Transverse colon (tissue), 4 donors: Measurements from ENCODE around the gene GMPR2. TPM values are rescaled to one million over a fixed set of nuclear protein-coding genes. Genes with fewer than 3 reads are reported as not detected.
"Not testable (repeated sequence)": the region's sequence is repeated elsewhere in the genome, so short reads cannot be mapped to it uniquely, and the experiment has no call there.

Experiments
- DNase-seq: peaks from one replicate; pipeline ENCODE4 v3.0.0-alpha.2; 2019
- H3K27ac ChIP-seq, 4 donors: fragments of 200-600 bp; sonication (generic); 2 replicates each; pipeline ENCODE4 v1.5.1; 2016 to 2018; ENCODE audit warnings: inconsistent platforms in 4 of 4
- H3K27me3 ChIP-seq: fragments of 200-600 bp; sonication (generic); 2 replicates; pipeline ENCODE4 v1.5.1; 2017; ENCODE audit warnings: inconsistent platforms
- H3K36me3 ChIP-seq, 4 donors: fragments of 200-600 bp; sonication (generic); 2 replicates each; pipeline ENCODE4 v1.5.1; 2017 to 2019; ENCODE audit warnings: inconsistent platforms in 4 of 4
- H3K4me1 ChIP-seq, 4 donors: fragments of 200-600 bp; sonication (generic); 2 replicates each; pipeline ENCODE4 v1.5.1; 2017 to 2020; ENCODE audit warnings: inconsistent platforms in 4 of 4
- H3K4me3 ChIP-seq, 4 donors: fragments of 200-600 bp; sonication (generic); 1 replicate in 1 of 4; 2 replicates in 3 of 4; pipeline versions ENCODE4 v1.5.1 to v1.6.1; 2017 to 2019; ENCODE audit warnings: inconsistent platforms in 4 of 4
- H3K9me3 ChIP-seq, 2 donors: fragments of 200-600 bp; sonication (generic); 2 replicates each; pipeline ENCODE4 v1.5.1; 2017 to 2019; ENCODE audit warnings: inconsistent platforms in 2 of 2
- EP300 ChIP-seq: sonication (generic); formaldehyde crosslinking; IDR thresholded peaks from one replicate; pipeline ENCODE4 v1.6.1; 2017; ENCODE audit warnings: antibody characterized with exemption, low read depth
- POLR2A ChIP-seq: fragments of 450-650 bp; IDR thresholded peaks from one replicate; pipeline ENCODE4 v1.6.1; 2016; ENCODE audit warnings: antibody characterized with exemption, mild to moderate bottlenecking, moderate library complexity
- POLR2AphosphoS5 ChIP-seq, 3 donors: sonication (generic); formaldehyde crosslinking; IDR thresholded peaks; one replicate each; pipeline ENCODE4 v1.6.1; 2016; ENCODE audit warnings: antibody characterized with exemption in 3 of 3
- WGBS, 2 donors: methylation state at CpG; one replicate each; pipeline ENCODE4 v1.1.5; 2018; ENCODE audit warnings: low coverage in 1 of 2; 5-methylcytosine and 5-hydroxymethylcytosine counted together
- in situ Hi-C, 4 donors: fragments of 200-750 bp; cut with MboI; loops; one replicate each; pipeline versions ENCODE4 v1.15.0 to v1.15.1; 2017; ENCODE audit warnings: low sequenced_read_pairs in 3 of 4, low pct_ligation_motif_present in 1 of 4, low pct_unique_long_range_greater_than_20kb in 1 of 4
- intact Hi-C: fragments of 100-400 bp; cut with DNase I; formaldehyde crosslinking; loops from one replicate; pipeline ENCODE4 v1.15.1; 2023; ENCODE audit warnings: low total_unique reads
- total RNA-seq, 4 donors: library from RNA; depleted of rRNA; stranded (reverse); fragments of >200 nt; gene quantifications; one replicate each; pipeline ENCODE4 v1.1.0, GENCODE V29; 2016
- TF ChIP-seq, protein P1 (sequence below), 5 experiments: fragments of 200-600 bp in 3 of 5; fragments of 450-650 bp in 2 of 5; sonication (generic) in 3 of 5; IDR thresholded peaks; 1 replicate in 2 of 5; 2 replicates in 3 of 5; pipeline ENCODE4 v1.5.1; 2016 to 2017; ENCODE audit warnings: antibody characterized with exemption in 5 of 5, inconsistent platforms in 3 of 5, mild to moderate bottlenecking in 2 of 5, moderate library complexity in 1 of 5

Gene GMPR2
- total RNA-seq, 4 donors from 2014 or later: 4.2 to 72.5 (median 46.3) TPM

DNA sequence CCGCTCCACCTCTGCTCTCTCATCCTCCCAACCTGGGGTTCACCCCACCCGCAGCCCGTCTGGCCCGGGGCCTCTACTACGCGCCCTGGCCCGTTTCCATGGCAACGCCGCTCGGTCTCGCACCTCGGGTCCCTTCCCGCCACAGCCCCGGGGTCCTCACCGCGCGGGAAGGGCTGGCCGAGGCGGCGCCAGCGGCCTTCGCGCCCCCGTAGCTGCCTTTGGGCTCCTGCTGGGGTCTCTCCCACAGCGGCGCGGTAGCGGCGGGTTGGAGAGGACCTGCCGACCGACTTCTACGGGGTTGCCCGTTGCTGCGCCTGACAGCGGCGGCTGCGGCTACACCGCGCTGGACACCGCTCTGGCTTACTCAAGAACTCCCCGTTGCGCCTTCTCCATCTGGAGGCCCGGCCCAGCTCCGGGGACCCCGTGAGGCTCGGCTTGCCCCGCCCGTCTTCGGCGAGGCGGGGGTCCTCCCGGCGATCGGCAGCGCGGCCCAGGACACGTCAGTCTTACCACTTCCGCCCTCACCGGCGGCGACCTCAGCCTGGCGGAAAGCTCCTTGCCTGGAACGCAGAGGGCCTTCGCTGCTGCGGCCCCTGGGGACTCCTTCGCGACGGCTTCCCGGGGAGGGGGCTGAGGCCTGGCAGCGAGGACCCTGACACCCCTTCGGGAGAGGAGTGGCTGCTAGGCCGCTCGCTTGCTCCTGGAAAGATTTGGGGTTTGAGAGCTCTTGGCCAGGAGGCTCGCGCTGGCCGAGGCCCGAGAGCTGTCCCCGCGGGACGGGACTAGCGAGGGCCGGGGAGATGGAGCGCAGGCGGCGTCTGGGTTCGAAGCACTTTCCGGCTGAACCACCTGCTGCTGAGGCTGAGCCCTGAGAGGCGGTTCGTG is 37.3 kb upstream of the GMPR2 start, which contains the start of gene TM9SF1:
Gene TM9SF1 (minus strand): TSS at position 256 of the 885 bp plus-strand sequence. CDS start 422 bp downstream, outside the sequence.
- intact Hi-C loops: no loop called here
- 0 to 4% methylated on average over 12 to 34 of the region's 89 CpGs for WGBS, 2 donors
- H3K27ac ChIP-seq: peak within 1 kb of the TSS; percentile 96 to 98 (median 96)
- TF ChIP-seq POLR2AphosphoS5 (IDR thresholded peaks at IDR 0.05): peak; percentile 84 to 93 (median 93)
- no peak for TF ChIP-seq EP300
- TF ChIP-seq POLR2A: peak; percentile 83
- TF ChIP-seq, protein P1, sequence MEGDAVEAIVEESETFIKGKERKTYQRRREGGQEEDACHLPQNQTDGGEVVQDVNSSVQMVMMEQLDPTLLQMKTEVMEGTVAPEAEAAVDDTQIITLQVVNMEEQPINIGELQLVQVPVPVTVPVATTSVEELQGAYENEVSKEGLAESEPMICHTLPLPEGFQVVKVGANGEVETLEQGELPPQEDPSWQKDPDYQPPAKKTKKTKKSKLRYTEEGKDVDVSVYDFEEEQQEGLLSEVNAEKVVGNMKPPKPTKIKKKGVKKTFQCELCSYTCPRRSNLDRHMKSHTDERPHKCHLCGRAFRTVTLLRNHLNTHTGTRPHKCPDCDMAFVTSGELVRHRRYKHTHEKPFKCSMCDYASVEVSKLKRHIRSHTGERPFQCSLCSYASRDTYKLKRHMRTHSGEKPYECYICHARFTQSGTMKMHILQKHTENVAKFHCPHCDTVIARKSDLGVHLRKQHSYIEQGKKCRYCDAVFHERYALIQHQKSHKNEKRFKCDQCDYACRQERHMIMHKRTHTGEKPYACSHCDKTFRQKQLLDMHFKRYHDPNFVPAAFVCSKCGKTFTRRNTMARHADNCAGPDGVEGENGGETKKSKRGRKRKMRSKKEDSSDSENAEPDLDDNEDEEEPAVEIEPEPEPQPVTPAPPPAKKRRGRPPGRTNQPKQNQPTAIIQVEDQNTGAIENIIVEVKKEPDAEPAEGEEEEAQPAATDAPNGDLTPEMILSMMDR (IDR thresholded peaks at IDR 0.05): no peak
- H3K27me3 ChIP-seq: no peaks in the 10 kb centered on the region
- in situ Hi-C loops: no loop called here
- H3K9me3 ChIP-seq: no peaks in the 10 kb centered on the region
- H3K4me1 ChIP-seq: peaks cover 20 to 37% (median 25%) of the 10 kb centered on the region in 4 donors
- H3K36me3 ChIP-seq: no peaks in the 10 kb centered on the region
- peak; percentile 90 for DNase-seq
- peak within 1 kb of the TSS; percentile 72 to 98 (median 86) for H3K4me3 ChIP-seq

DNA sequence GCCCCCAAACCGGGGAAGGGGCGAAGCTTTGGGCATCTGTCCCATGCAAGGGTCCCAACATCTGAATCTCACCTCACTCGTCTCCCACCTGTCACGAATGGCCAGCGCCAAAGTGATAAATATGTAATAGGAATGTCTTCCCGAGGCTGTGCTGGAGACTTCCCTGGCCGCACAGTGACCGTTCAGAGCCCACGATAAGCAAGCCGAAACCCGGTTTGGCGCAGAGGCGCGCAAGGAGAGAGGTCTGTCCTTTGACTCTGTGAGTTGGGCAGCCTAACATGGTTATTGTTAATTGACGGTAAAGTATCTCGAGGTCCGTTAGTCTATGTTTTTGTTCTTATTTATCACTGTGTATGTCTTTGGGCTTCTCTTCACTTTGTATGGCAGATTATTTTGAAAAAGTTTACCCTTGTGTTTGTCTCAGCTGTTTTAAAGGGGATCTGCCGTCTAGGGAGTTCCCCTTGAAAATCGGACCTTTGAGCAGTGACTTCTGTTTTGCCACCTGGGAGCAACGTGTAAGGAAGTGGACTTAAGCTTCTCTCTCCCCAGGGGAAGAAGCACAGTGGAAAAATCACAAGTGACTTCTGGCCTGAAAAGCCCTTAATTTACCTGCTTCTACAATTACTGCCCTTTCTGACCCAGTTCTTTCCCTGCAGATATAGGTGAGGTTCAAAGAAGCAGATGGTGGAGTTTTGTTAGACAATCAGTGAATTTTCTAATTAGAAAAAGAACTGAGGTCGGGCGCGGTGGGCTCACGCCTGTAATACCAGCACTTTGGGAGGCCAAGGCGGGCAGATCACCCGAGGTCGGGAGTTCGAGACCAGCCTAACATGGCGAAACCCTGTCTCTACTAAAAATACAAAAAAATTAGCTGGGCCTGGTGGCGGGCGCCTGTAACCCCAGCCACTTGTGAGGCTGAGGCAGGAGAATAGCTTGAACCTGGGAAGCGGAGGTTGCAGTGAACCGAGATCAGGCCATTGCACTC is 36.4 kb upstream of the GMPR2 start:
- Histone ChIP-seq H3K4me3 (peak overlapping the region; percentile 72 to 98 (median 86)), H3K27me3 (no peaks in the 10 kb centered on the region), H3K36me3 (peaks cover 0 to 2% (median 0%) of the 10 kb centered on the region in 4 donors), H3K4me1 (peaks cover 20 to 37% (median 25%) of the 10 kb centered on the region in 4 donors), H3K27ac (peak overlapping the region; percentile 96 to 98 (median 96)), H3K9me3 (no peaks in the 10 kb centered on the region)
- 32 to 59% methylated on average over 10 to 33 of the region's 33 CpGs for WGBS, 2 donors
- no peak for TF ChIP-seq EP300
- no peak for TF ChIP-seq POLR2AphosphoS5 (IDR thresholded peaks at IDR 0.05)
- TF ChIP-seq POLR2A: no peak
- TF ChIP-seq, protein P1 (IDR thresholded peaks at IDR 0.05): no peak
- intact Hi-C loops: no loop called here
- no peak for DNase-seq
- in situ Hi-C loops: no loop called here

DNA sequence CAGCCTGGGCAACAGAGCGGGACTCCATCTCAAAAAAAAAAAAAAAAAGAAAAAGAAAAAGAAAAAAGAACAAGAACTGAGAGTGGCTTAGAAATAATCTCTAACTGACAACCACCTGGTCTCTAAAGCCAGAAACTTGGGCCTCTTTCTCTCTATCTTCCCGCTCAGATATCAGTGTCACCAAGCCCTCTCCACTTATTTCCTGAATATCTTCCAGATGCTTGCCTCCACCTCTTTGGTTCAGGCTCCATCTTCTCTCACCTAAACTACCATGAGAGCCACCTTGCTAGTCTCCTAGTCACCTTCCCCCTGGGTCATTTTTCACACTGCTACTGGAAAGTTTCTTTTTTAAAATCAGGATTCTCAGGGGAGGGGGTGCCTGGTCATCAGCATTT is 35.7 kb upstream of the GMPR2 start:
- WGBS, 2 donors: 78 to 83% methylated on average over 1 to 2 of the region's 2 CpGs

DNA sequence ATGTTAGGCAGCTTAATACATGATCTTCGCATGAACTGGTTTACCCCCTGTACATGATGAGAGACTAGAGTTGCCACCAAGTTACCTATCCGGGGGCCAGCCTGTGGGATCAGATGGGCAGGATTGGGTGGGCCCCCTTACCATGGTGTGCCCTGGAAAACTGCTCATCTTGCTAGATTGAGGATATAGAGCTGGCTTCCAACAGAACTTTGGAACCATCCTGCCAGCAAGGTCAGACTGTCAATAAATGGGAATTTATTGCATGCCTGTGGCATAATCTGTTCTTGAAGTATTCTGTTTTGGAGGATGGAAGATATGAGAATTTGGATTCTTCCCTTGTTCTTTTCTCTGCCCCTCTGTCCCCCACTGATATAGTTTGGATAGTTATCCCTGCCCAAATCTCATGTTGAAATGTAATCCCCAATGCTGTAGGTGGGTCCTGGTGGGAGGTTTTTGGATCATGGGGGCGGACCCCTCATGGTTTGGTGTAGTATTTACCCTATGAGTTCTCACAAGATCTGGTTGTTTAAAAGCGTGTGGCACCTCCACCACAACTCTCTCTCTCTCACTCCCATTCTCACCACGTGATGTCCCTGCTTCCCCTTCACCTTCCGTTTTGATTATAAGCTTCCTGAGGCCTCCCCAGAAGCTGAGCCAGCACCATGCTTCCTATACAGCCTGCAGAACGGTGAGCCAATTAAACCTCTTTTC is 33.8 kb upstream of the GMPR2 start:
- no peak for DNase-seq
- 76 to 85% methylated on average over 5 to 7 of the region's 7 CpGs for WGBS, 2 donors
- no peak for TF ChIP-seq EP300
- no peak for TF ChIP-seq POLR2A
- TF ChIP-seq POLR2AphosphoS5 (IDR thresholded peaks at IDR 0.05): no peak
- TF ChIP-seq, protein P1 (IDR thresholded peaks at IDR 0.05): no peak
- in situ Hi-C loops (no loop called here), intact Hi-C loops (no loop called here)
- Histone ChIP-seq H3K36me3 (peaks cover 0 to 6% (median 0%) of the 10 kb centered on the region in 4 donors), H3K9me3 (no peaks in the 10 kb centered on the region), H3K4me3 (no peak overlapping the region), H3K4me1 (peaks cover 20 to 36% (median 25%) of the 10 kb centered on the region in 4 donors), H3K27me3 (no peaks in the 10 kb centered on the region), H3K27ac (peak overlapping the region in 1 of 4 donors; percentile 24)

More for the DNA sequence above, 35.7 kb upstream of the GMPR2 start:
- intact Hi-C loops (no loop called here), in situ Hi-C loops (no loop called here)
- Histone ChIP-seq H3K27me3 (no peaks in the 10 kb centered on the region), H3K36me3 (peaks cover 0 to 6% (median 0%) of the 10 kb centered on the region in 4 donors), H3K4me1 (peaks cover 20 to 37% (median 25%) of the 10 kb centered on the region in 4 donors), H3K9me3 (no peaks in the 10 kb centered on the region), H3K4me3 (peak overlapping the region in 1 of 4 donors; percentile 81), H3K27ac (peak overlapping the region; percentile 10 to 97 (median 96))
- no peak for DNase-seq
- no peak for TF ChIP-seq POLR2AphosphoS5 (IDR thresholded peaks at IDR 0.05)

DNA sequence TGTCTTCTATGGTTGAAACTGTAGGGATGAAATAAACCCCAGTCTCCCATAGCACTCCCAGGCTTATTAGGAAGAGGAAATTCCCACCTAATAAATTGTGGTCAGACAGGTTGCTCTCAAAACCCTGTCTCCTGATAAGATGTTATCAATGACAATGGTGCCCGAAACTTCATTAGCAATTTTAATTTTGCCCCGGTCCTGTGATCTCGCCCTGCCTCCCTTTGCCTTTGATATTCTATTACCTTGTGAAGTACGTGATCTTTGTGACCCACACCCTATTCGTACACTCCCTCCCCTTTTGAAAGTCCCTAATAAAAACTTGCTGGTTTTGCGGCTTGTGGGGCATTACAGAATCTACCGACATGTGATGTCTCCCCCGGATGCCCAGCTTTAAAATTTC is 30.2 kb upstream of the GMPR2 start:
- Histone ChIP-seq H3K36me3 (peaks cover 0 to 19% (median 0%) of the 10 kb centered on the region in 4 donors), H3K4me1 (peaks cover 0 to 13% (median 7%) of the 10 kb centered on the region in 4 donors)
- intact Hi-C loops, H3K27me3 ChIP-seq, H3K4me3 ChIP-seq, H3K27ac ChIP-seq, DNase-seq, H3K9me3 ChIP-seq, in situ Hi-C loops: not testable (repeated sequence)
- WGBS, 2 donors: 86 to 96% methylated on average over 4 to 8 of the region's 8 CpGs

DNA sequence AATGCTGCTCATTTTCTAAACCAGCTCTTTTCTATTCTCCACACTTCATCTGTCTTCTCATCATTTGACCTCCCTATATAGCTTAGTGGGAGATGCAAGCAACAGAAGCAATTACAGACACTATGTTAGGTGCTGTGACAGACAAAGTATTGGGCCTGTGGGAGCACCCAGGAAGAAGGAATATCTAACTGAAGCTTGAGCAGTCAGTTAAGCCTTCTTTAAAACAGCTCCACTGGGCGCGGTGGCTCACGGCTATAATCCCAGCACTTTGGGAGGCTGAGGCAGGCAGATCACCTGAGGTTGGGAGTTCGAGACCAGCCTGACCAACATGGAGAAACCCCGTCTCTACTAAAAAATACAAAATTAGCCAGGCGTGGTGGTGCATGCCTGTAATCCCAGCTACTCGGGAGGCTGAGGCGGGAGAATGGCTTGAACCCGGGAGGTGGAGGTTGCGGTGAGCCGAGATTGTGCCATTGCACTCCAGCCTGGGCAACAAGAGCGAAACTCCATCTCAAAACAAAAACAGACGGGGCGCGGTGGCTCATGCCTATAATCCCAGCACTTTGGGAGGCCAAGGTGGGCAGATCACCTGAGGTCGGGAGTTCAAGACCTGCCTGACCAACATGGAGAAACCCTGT is 29.4 kb upstream of the GMPR2 start:
- WGBS, 2 donors: 94 to 97% methylated on average over 6 to 16 of the region's 16 CpGs
- DNase-seq, H3K4me1 ChIP-seq, H3K27ac ChIP-seq, intact Hi-C loops, in situ Hi-C loops, H3K27me3 ChIP-seq, H3K4me3 ChIP-seq, H3K9me3 ChIP-seq: not testable (repeated sequence)
- peaks cover 0 to 24% (median 0%) of the 10 kb centered on the region in 4 donors for H3K36me3 ChIP-seq
